ENCODE measurements around the gene MTMR3. TPM values are rescaled to one million over a fixed set of nuclear protein-coding genes. Genes with fewer than 3 reads are reported as not detected.

MTMR3 gene
- total and polyA plus RNA-seq, 2 donors (not counting 1 experiment from before 2014, with no cell fraction given): 31.7 to 67.8 TPM

GRCh38 chr22:30062950-30063349 is 180.0 kb downstream of the MTMR3 start:
- H3K27me3 Mint-ChIP-seq: peaks cover 17% of the 10 kb centered on the region
- no peak overlapping the region for H3K27ac ChIP-seq (ENCODE audit: low read length in 2 of 2)
- no peak overlapping the region for H2AFZ ChIP-seq (ENCODE audit: insufficient read depth, low read depth, low read length, poor library complexity, severe bottlenecking)
- no peak overlapping the region for H3K4me2 ChIP-seq (replicated peaks; ENCODE audit: low read depth, low read length, poor library complexity, severe bottlenecking)
- H3K9me3 Mint-ChIP-seq (ENCODE audit: insufficient read depth): peaks cover 14% of the 10 kb centered on the region
- no peak overlapping the region for H3K4me3 ChIP-seq (ENCODE audit: control extremely low read depth in 1 of 5, extremely low read depth in 1 of 5, insufficient read depth in 1 of 5, low read depth in 2 of 5, low read length in 4 of 5)
- no peaks in the 10 kb centered on the region for H4K20me1 ChIP-seq (ENCODE audit: control insufficient read depth, insufficient read depth, low read length, poor library complexity, severe bottlenecking)
- no peaks in the 10 kb centered on the region for H3K36me3 ChIP-seq (replicated peaks in 1 of 2; ENCODE audit: control extremely low read depth in 1 of 2, control insufficient read depth in 1 of 2, extremely low read depth in 1 of 2, insufficient read depth in 2 of 2, low read length in 1 of 2)
- H3K9me3 ChIP-seq (ENCODE audit: control extremely low read depth in 1 of 3, control insufficient read depth in 2 of 3, insufficient read depth in 1 of 3, low read length in 2 of 3): peaks cover 4 to 16% (median 15%) of the 10 kb centered on the region in 3 donors
- intact Hi-C loops (cut with micrococcal nuclease): no loop called here
- no peaks in the 10 kb centered on the region for H3K79me2 ChIP-seq (ENCODE audit: control insufficient read depth, insufficient read depth, low read length)
- H3K4me3 Mint-ChIP-seq: no peak overlapping the region
- POLR2A ChIA-PET: no interaction called here
- no peaks in the 10 kb centered on the region for H3K4me1 Mint-ChIP-seq
- no peak overlapping the region for H3K9ac ChIP-seq (ENCODE audit: low read length)
- ATAC-seq (ENCODE audit: low read depth) (no peak), DNase-seq (no peak)
- no peaks in the 10 kb centered on the region for H3K4me1 ChIP-seq (ENCODE audit: control insufficient read depth in 2 of 2, insufficient read depth in 2 of 2, low read length in 2 of 2)
- CTCF ChIA-PET: no interaction called here
- no peak overlapping the region for H3K27ac Mint-ChIP-seq
- TF ChIP-seq EZH2 (IDR thresholded peaks at IDR 0.05; ENCODE audit: borderline replicate concordance, insufficient read depth, low read depth, low read length, poor library complexity, severe bottlenecking): no peak
- no peak for TF ChIP-seq CTCF (IDR thresholded peaks at IDR 0.05)
- no peaks in the 10 kb centered on the region for H3K27me3 ChIP-seq (replicated peaks in 1 of 4; ENCODE audit: control extremely low read depth in 1 of 4, control insufficient read depth in 3 of 4, insufficient read depth in 4 of 4, low read length in 3 of 4)
- WGBS (ENCODE audit: insufficient coverage): 86% methylated on average over 1 of the region's 1 CpG

- H3K27ac Mint-ChIP-seq: no peak overlapping the region
- no peaks in the 10 kb centered on the region for H3K4me1 Mint-ChIP-seq
- no peak for TF ChIP-seq EZH2 (IDR thresholded peaks at IDR 0.05; ENCODE audit: borderline replicate concordance, insufficient read depth, low read depth, low read length, poor library complexity, severe bottlenecking)
- intact Hi-C loops (cut with micrococcal nuclease): no loop called here
- Histone ChIP-seq H3K9me3 (ENCODE audit: control extremely low read depth in 1 of 3, control insufficient read depth in 2 of 3, insufficient read depth in 1 of 3, low read length in 2 of 3) (peaks cover 4 to 16% (median 12%) of the 10 kb centered on the region in 3 donors), H3K36me3 (replicated peaks in 1 of 2; ENCODE audit: control extremely low read depth in 1 of 2, control insufficient read depth in 1 of 2, extremely low read depth in 1 of 2, insufficient read depth in 2 of 2, low read length in 1 of 2) (no peaks in the 10 kb centered on the region), H3K4me2 (replicated peaks; ENCODE audit: low read depth, low read length, poor library complexity, severe bottlenecking) (no peak overlapping the region), H3K79me2 (ENCODE audit: control insufficient read depth, insufficient read depth, low read length) (no peaks in the 10 kb centered on the region), H4K20me1 (ENCODE audit: control insufficient read depth, insufficient read depth, low read length, poor library complexity, severe bottlenecking) (no peaks in the 10 kb centered on the region), H3K27me3 (replicated peaks in 1 of 4; ENCODE audit: control extremely low read depth in 1 of 4, control insufficient read depth in 3 of 4, insufficient read depth in 4 of 4, low read length in 3 of 4) (no peaks in the 10 kb centered on the region), H3K27ac (ENCODE audit: low read length in 2 of 2) (no peak overlapping the region), H3K4me1 (ENCODE audit: control insufficient read depth in 2 of 2, insufficient read depth in 2 of 2, low read length in 2 of 2) (no peaks in the 10 kb centered on the region), H2AFZ (ENCODE audit: insufficient read depth, low read depth, low read length, poor library complexity, severe bottlenecking) (no peak overlapping the region), H3K9ac (ENCODE audit: low read length) (no peak overlapping the region), H3K4me3 (ENCODE audit: control extremely low read depth in 1 of 5, extremely low read depth in 1 of 5, insufficient read depth in 1 of 5, low read depth in 2 of 5, low read length in 4 of 5) (no peak overlapping the region)
- peaks cover 12% of the 10 kb centered on the region for H3K9me3 Mint-ChIP-seq (ENCODE audit: insufficient read depth)
- ATAC-seq (ENCODE audit: low read depth) (no peak), DNase-seq (no peak)
- CTCF ChIA-PET: no interaction called here
- peaks cover 18% of the 10 kb centered on the region for H3K27me3 Mint-ChIP-seq
- no peak overlapping the region for H3K4me3 Mint-ChIP-seq
- POLR2A ChIA-PET: no interaction called here
These were observed 181.2 kb downstream of the MTMR3 start for GRCh38 chr22:30064172-30064571.
